Ishikawa (cell line): Measurements from ENCODE around the gene VPS41.

ENCODE experiments used
- CEBPB ChIP-seq: IDR thresholded peaks from 2 replicates; pipeline ENCODE4 v1.6.1; 2012
- EGR1 ChIP-seq: IDR thresholded peaks from 2 replicates; pipeline ENCODE4 v1.6.1; 2012
- EP300 ChIP-seq: IDR thresholded peaks from 2 replicates; pipeline ENCODE4 v1.6.1; 2012; ENCODE audit warnings: borderline replicate concordance
- FOXM1 ChIP-seq: IDR thresholded peaks from 2 replicates; pipeline ENCODE4 v1.6.1; 2012; ENCODE audit warnings: low read depth, borderline replicate concordance
- RAD21 ChIP-seq: IDR thresholded peaks from 2 replicates; pipeline ENCODE4 v1.6.1; 2012; ENCODE audit warnings: low read depth
- TAF1 ChIP-seq: IDR thresholded peaks from 2 replicates; pipeline ENCODE4 v1.6.1; 2012; ENCODE audit warnings: low read depth, mild to moderate bottlenecking
- TCF12 ChIP-seq: IDR thresholded peaks from 2 replicates; pipeline ENCODE4 v1.6.1; 2012; ENCODE audit warnings: low read depth
- TEAD4 ChIP-seq: IDR thresholded peaks from 2 replicates; pipeline ENCODE4 v1.6.1; 2012
- YY1 ChIP-seq: IDR thresholded peaks from 2 replicates; pipeline ENCODE4 v1.6.1; 2012; ENCODE audit warnings: low read depth
- ZBTB7A ChIP-seq: IDR thresholded peaks from 2 replicates; pipeline ENCODE4 v1.6.1; 2012; ENCODE audit warnings: low read depth
- TF ChIP-seq, protein P1 (sequence below): IDR thresholded peaks from 2 replicates; pipeline ENCODE4 v1.6.1; 2012; ENCODE audit warnings: low read depth, mild to moderate bottlenecking
- TF ChIP-seq, protein P2 (sequence below): IDR thresholded peaks from 2 replicates; pipeline ENCODE4 v1.6.1; 2012
- TF ChIP-seq, protein P3 (sequence below): IDR thresholded peaks from 2 replicates; pipeline ENCODE4 v1.6.1; 2012

GRCh38 chr7:38862666-38863065 lies 46.3 kb downstream of the VPS41 start:
- TF ChIP-seq RAD21 = no peak
- TF ChIP-seq, protein P1, sequence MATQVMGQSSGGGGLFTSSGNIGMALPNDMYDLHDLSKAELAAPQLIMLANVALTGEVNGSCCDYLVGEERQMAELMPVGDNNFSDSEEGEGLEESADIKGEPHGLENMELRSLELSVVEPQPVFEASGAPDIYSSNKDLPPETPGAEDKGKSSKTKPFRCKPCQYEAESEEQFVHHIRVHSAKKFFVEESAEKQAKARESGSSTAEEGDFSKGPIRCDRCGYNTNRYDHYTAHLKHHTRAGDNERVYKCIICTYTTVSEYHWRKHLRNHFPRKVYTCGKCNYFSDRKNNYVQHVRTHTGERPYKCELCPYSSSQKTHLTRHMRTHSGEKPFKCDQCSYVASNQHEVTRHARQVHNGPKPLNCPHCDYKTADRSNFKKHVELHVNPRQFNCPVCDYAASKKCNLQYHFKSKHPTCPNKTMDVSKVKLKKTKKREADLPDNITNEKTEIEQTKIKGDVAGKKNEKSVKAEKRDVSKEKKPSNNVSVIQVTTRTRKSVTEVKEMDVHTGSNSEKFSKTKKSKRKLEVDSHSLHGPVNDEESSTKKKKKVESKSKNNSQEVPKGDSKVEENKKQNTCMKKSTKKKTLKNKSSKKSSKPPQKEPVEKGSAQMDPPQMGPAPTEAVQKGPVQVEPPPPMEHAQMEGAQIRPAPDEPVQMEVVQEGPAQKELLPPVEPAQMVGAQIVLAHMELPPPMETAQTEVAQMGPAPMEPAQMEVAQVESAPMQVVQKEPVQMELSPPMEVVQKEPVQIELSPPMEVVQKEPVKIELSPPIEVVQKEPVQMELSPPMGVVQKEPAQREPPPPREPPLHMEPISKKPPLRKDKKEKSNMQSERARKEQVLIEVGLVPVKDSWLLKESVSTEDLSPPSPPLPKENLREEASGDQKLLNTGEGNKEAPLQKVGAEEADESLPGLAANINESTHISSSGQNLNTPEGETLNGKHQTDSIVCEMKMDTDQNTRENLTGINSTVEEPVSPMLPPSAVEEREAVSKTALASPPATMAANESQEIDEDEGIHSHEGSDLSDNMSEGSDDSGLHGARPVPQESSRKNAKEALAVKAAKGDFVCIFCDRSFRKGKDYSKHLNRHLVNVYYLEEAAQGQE = no peak
- TF ChIP-seq, protein P2, sequence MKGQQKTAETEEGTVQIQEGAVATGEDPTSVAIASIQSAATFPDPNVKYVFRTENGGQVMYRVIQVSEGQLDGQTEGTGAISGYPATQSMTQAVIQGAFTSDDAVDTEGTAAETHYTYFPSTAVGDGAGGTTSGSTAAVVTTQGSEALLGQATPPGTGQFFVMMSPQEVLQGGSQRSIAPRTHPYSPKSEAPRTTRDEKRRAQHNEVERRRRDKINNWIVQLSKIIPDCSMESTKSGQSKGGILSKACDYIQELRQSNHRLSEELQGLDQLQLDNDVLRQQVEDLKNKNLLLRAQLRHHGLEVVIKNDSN = no peak
- no peak for TF ChIP-seq EP300
- no peak for TF ChIP-seq CEBPB
- no peak for TF ChIP-seq TEAD4
- TF ChIP-seq, protein P3, sequence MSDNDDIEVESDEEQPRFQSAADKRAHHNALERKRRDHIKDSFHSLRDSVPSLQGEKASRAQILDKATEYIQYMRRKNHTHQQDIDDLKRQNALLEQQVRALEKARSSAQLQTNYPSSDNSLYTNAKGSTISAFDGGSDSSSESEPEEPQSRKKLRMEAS = no peak
- TF ChIP-seq TAF1 = no peak
- TF ChIP-seq EGR1 = no peak
- no peak for TF ChIP-seq TCF12
- no peak for TF ChIP-seq FOXM1
- TF ChIP-seq ZBTB7A = no peak
- TF ChIP-seq YY1 = no peak
